WTC11 (cell line): ENCODE data around the gene SBSN. TPM values are rescaled to one million over a fixed set of nuclear protein-coding genes. Genes with fewer than 3 reads are reported as not detected.

ENCODE experiments used
- ATAC-seq: fragments of 200-7000 bp; cut with Tn5 transposase; 2 replicates; pipeline ENCODE4 v1.10.0; 2021; ENCODE audit warnings: mild to moderate bottlenecking, moderate library complexity
- CTCF ChIA-PET: fragments of 300-600 bp; sonication (Branson Sonifier 250); formaldehyde crosslinking; loops from one replicate; lab custom pipeline; 2021; ENCODE audit warnings: antibody characterized with exemption; lab: Charles Lee
- POLR2A ChIA-PET: fragments of 350-600 bp; sonication (Branson Sonifier 250); formaldehyde crosslinking; loops from one replicate; lab custom pipeline; 2021; ENCODE audit warnings: antibody characterized with exemption; lab: Charles Lee
- DNase-seq: peaks from one replicate; pipeline ENCODE4 v3.0.0; 2021; ENCODE audit warnings: low spot score
- H3K27ac Mint-ChIP-seq: 2 replicates; pipeline ENCODE4 v1.8.0; 2021; ENCODE audit warnings: mixed read lengths
- H3K27me3 Mint-ChIP-seq: 2 replicates; pipeline ENCODE4 v1.8.0; 2021; ENCODE audit warnings: low read depth, mild to moderate bottlenecking, moderate library complexity, mixed read lengths
- H3K36me3 Mint-ChIP-seq: 2 replicates; pipeline ENCODE4 v1.8.0; 2021; ENCODE audit warnings: mixed read lengths
- H3K4me1 Mint-ChIP-seq: 2 replicates; pipeline ENCODE4 v1.8.0; 2022; ENCODE audit warnings: mixed read lengths
- H3K4me3 Mint-ChIP-seq: 2 replicates; pipeline ENCODE4 v1.8.0; 2021; ENCODE audit warnings: mild to moderate bottlenecking, moderate library complexity, mixed read lengths
- H3K9me3 Mint-ChIP-seq: 2 replicates; pipeline ENCODE4 v1.8.0; 2021; ENCODE audit warnings: mixed read lengths
- AR ChIP-seq: fragments of 250-450 bp; sonication (Bioruptor Pico); IDR thresholded peaks from 2 replicates; pipeline ENCODE4 v1.9.0; 2021; ENCODE audit warnings: mild to moderate bottlenecking
- ATF2 ChIP-seq: sonication (generic); formaldehyde crosslinking; IDR thresholded peaks from 2 replicates; pipeline ENCODE4 v1.8.1; 2022; ENCODE audit warnings: low read depth, missing genetic modification reagents, borderline replicate concordance
- E2F4 ChIP-seq: sonication (generic); formaldehyde crosslinking; IDR thresholded peaks from 2 replicates; pipeline ENCODE4 v1.8.1; 2022; ENCODE audit warnings: low read depth, mild to moderate bottlenecking, moderate library complexity, missing genetic modification reagents, borderline replicate concordance
- E2F5 ChIP-seq: sonication (generic); formaldehyde crosslinking; IDR thresholded peaks from 2 replicates; pipeline ENCODE4 v1.8.1; 2022; ENCODE audit warnings: mild to moderate bottlenecking, moderate library complexity, missing genetic modification reagents
- EMX1 ChIP-seq: fragments of 250-450 bp; sonication (Bioruptor Pico); IDR thresholded peaks from 2 replicates; pipeline ENCODE4 v1.8.0; 2021; ENCODE audit warnings: mild to moderate bottlenecking
- ETV6 ChIP-seq: sonication (generic); formaldehyde crosslinking; IDR thresholded peaks from 2 replicates; pipeline ENCODE4 v1.8.1; 2022; ENCODE audit warnings: mild to moderate bottlenecking, missing genetic modification reagents
- FOXJ3 ChIP-seq: sonication (generic); formaldehyde crosslinking; IDR thresholded peaks from 2 replicates; pipeline ENCODE4 v1.9.0; 2021; ENCODE audit warnings: missing genetic modification reagents, mild to moderate bottlenecking, borderline replicate concordance
- FOXP1 ChIP-seq: sonication (generic); formaldehyde crosslinking; IDR thresholded peaks from 2 replicates; pipeline ENCODE4 v1.8.0; 2022; ENCODE audit warnings: missing genetic modification reagents, mild to moderate bottlenecking, moderate library complexity, borderline replicate concordance
- GABPB1 ChIP-seq: sonication (generic); formaldehyde crosslinking; IDR thresholded peaks from 2 replicates; pipeline ENCODE4 v1.8.1; 2023; ENCODE audit warnings: mild to moderate bottlenecking, missing genetic modification reagents
- GRHL2 ChIP-seq: fragments of 250-450 bp; sonication (Bioruptor Pico); IDR thresholded peaks from 2 replicates; pipeline ENCODE4 v1.8.0; 2022; ENCODE audit warnings: mild to moderate bottlenecking, moderate library complexity; ENCODE audit not compliant: insufficient replicate concordance, severe bottlenecking
- NFATC4 ChIP-seq: fragments of 250-450 bp; sonication (Bioruptor Pico); IDR thresholded peaks from 2 replicates; pipeline ENCODE4 v1.9.0; 2021; ENCODE audit warnings: mild to moderate bottlenecking
- NR1H2 ChIP-seq: sonication (generic); formaldehyde crosslinking; IDR thresholded peaks from 2 replicates; pipeline ENCODE4 v1.9.0; 2021; ENCODE audit warnings: mild to moderate bottlenecking, moderate library complexity, missing genetic modification reagents
- OVOL2 ChIP-seq: fragments of 250-450 bp; sonication (Bioruptor Pico); IDR thresholded peaks from 2 replicates; pipeline ENCODE4 v1.9.0; 2021; ENCODE audit warnings: mild to moderate bottlenecking, borderline replicate concordance
- RELA ChIP-seq: sonication (generic); formaldehyde crosslinking; IDR thresholded peaks from 2 replicates; pipeline ENCODE4 v1.8.1; 2022; ENCODE audit warnings: missing genetic modification reagents, mild to moderate bottlenecking, borderline replicate concordance
- RORB ChIP-seq: fragments of 250-450 bp; sonication (Bioruptor Pico); IDR thresholded peaks from 2 replicates; pipeline ENCODE4 v1.9.0; 2021; ENCODE audit warnings: mild to moderate bottlenecking
- TCF7 ChIP-seq: sonication (generic); formaldehyde crosslinking; IDR thresholded peaks from 2 replicates; pipeline ENCODE4 v1.8.0; 2022; ENCODE audit warnings: mild to moderate bottlenecking, low read depth, missing genetic modification reagents, moderate library complexity
- ZBTB43 ChIP-seq: sonication (generic); formaldehyde crosslinking; IDR thresholded peaks from 2 replicates; pipeline ENCODE4 v1.8.1; 2023; ENCODE audit warnings: mild to moderate bottlenecking, missing genetic modification reagents
- ZNF317 ChIP-seq: sonication (generic); formaldehyde crosslinking; IDR thresholded peaks from 2 replicates; pipeline ENCODE4 v1.8.1; 2023; ENCODE audit warnings: low read depth, mild to moderate bottlenecking, moderate library complexity, missing genetic modification reagents, borderline replicate concordance
- ZNF416 ChIP-seq: fragments of 250-450 bp; sonication (Bioruptor Pico); IDR thresholded peaks from 2 replicates; pipeline ENCODE4 v1.9.0; 2021; ENCODE audit warnings: mild to moderate bottlenecking, inconsistent platforms
- ZNF671 ChIP-seq: fragments of 250-450 bp; sonication (Bioruptor Pico); IDR thresholded peaks from 2 replicates; pipeline ENCODE4 v1.8.0; 2021; ENCODE audit warnings: mild to moderate bottlenecking
- total RNA-seq: library from RNA; stranded (reverse); gene quantifications from 3 replicates; pipeline ENCODE4 v1.2.3, GENCODE V29; 2021
- TF ChIP-seq, protein P1 (sequence below): sonication (generic); formaldehyde crosslinking; IDR thresholded peaks from 2 replicates; pipeline ENCODE4 v1.8.0; 2022; ENCODE audit warnings: mild to moderate bottlenecking, missing genetic modification reagents
- TF ChIP-seq, protein P2 (sequence below): fragments of 250-450 bp; sonication (Bioruptor Pico); IDR thresholded peaks from 2 replicates; pipeline ENCODE4 v1.9.0; 2021; ENCODE audit warnings: mild to moderate bottlenecking

SBSN gene
- total RNA-seq, 1 experiment from 2014 or later: 0.15 TPM

GRCh38 chr19:35553385-35554000 lies 25.4 kb upstream of the SBSN start:
- Mint-ChIP-seq H3K4me3 (no peak overlapping the region), H3K36me3 (0 out of 2 replicates have a peak, but pooled peaks cover 3% of the 10 kb centered on the region), H3K27me3 (peaks cover 19% of the 10 kb centered on the region)
- ChIA-PET POLR2A (no interaction called here), CTCF (no interaction called here)
- ATAC-seq: no peak
- TF ChIP-seq AR (no peak), NFATC4 (CRISPR knock-in tag) (no peak), OVOL2 (CRISPR knock-in tag) (no peak), GABPB1 (CRISPR knock-in tag) (no peak), TCF7 (CRISPR knock-in tag) (no peak), ATF2 (CRISPR knock-in tag) (no peak)
- TF ChIP-seq, all 79 proteins: peak for 0
- Mint-ChIP-seq H3K9me3 (no peaks in the 10 kb centered on the region), H3K27ac (peak overlapping the region; percentile 17; the same call in 1 of the 2 replicates), H3K4me1 (peaks cover 14% of the 10 kb centered on the region)
- DNase-seq: no peak

GRCh38 chr19:35552534-35553384 lies 24.6 kb upstream of the SBSN start:
- H3K27ac Mint-ChIP-seq: peak overlapping the region; percentile 17; the same call in 1 of the 2 replicates
- TF ChIP-seq, protein P1, sequence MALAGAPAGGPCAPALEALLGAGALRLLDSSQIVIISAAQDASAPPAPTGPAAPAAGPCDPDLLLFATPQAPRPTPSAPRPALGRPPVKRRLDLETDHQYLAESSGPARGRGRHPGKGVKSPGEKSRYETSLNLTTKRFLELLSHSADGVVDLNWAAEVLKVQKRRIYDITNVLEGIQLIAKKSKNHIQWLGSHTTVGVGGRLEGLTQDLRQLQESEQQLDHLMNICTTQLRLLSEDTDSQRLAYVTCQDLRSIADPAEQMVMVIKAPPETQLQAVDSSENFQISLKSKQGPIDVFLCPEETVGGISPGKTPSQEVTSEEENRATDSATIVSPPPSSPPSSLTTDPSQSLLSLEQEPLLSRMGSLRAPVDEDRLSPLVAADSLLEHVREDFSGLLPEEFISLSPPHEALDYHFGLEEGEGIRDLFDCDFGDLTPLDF (CRISPR knock-in tag): no peak
- TF ChIP-seq ETV6 (CRISPR knock-in tag) (no peak), E2F4 (CRISPR knock-in tag) (no peak), FOXP1 (CRISPR knock-in tag) (no peak), EMX1 (CRISPR knock-in tag) (no peak), ZBTB43 (CRISPR knock-in tag) (no peak), ZNF317 (no peak), ATF2 (CRISPR knock-in tag) (no peak), GRHL2 (CRISPR knock-in tag) (no peak), RORB (CRISPR knock-in tag) (no peak), RELA (CRISPR knock-in tag) (no peak), ZNF671 (CRISPR knock-in tag) (no peak), ZNF416 (CRISPR knock-in tag) (no peak), FOXJ3 (CRISPR knock-in tag) (no peak), E2F5 (CRISPR knock-in tag) (no peak), NR1H2 (CRISPR knock-in tag) (no peak)
- TF ChIP-seq, protein P2, sequence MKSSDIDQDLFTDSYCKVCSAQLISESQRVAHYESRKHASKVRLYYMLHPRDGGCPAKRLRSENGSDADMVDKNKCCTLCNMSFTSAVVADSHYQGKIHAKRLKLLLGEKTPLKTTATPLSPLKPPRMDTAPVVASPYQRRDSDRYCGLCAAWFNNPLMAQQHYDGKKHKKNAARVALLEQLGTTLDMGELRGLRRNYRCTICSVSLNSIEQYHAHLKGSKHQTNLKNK (CRISPR knock-in tag): no peak

More at GRCh38 chr19:35552534-35553384, 24.6 kb upstream of the SBSN start:
- POLR2A ChIA-PET: no interaction called here
- ATAC-seq (no peak), DNase-seq (no peak)
- Mint-ChIP-seq H3K36me3 (0 out of 2 replicates have a peak, but pooled peaks cover 3% of the 10 kb centered on the region), H3K4me3 (no peak overlapping the region), H3K4me1 (peaks cover 14% of the 10 kb centered on the region), H3K27me3 (peaks cover 16% of the 10 kb centered on the region), H3K9me3 (no peaks in the 10 kb centered on the region)
- CTCF ChIA-PET: interaction anchor here (0.8 to 1.4 kb wide), 3 partner anchors 40 to 121 kb away, joined by 3 to 4 read pairs (median 4); no protein-coding TSS in a partner anchor
